GM18873 (cell line): ENCODE results near the gene PNPLA7.
"Not testable (repeated sequence)": the region's sequence is repeated elsewhere in the genome, so short reads cannot be mapped to it uniquely, and the experiment has no call there.

Experiments
- ATAC-seq: cut with Tn5 transposase; IDR thresholded peaks from one replicate; pipeline ENCODE4 v1.9.1; 2021; ENCODE audit warnings: mild to moderate bottlenecking, moderate library complexity, moderate number of reproducible peaks; ENCODE audit not compliant: unreplicated experiment, low FRiP score

PNPLA7 gene

GRCh38 chr9:137426018-137426681 is 124.1 kb downstream of the PNPLA7 start:
- no peak for ATAC-seq

GRCh38 chr9:137423514-137424291 is 126.5 kb downstream of the PNPLA7 start:
- peak; percentile 21 for ATAC-seq

GRCh38 chr9:137422604-137423513 is 127.3 kb downstream of the PNPLA7 start, which contains the start of the genes EXD3 and NOXA1:
Gene EXD3 (minus strand): TSS chr9:137423162. CDS start chr9:137395357, 27,805 bp downstream.
Gene NOXA1 (plus strand): TSS chr9:137423393. CDS start chr9:137423530, 137 bp downstream.
- peak; percentile 71 for ATAC-seq

GRCh38 chr9:137421838-137422603 is 128.2 kb downstream of the PNPLA7 start:
- ATAC-seq, result no peak

- ATAC-seq, result no peak
Observed at GRCh38 chr9:137417161-137418021, 132.8 kb downstream of the PNPLA7 start.

GRCh38 chr9:137416563-137417151 is 133.5 kb downstream of the PNPLA7 start:
- ATAC-seq, result no peak

- no peak for ATAC-seq
Observed at GRCh38 chr9:137416006-137416562, 134.1 kb downstream of the PNPLA7 start.

GRCh38 chr9:137415451-137415850 is 134.8 kb downstream of the PNPLA7 start:
- no peak for ATAC-seq

GRCh38 chr9:137412431-137412830 is 137.8 kb downstream of the PNPLA7 start:
- ATAC-seq, result no peak

- ATAC-seq, result no peak
Observed at GRCh38 chr9:137411645-137412380, 138.4 kb downstream of the PNPLA7 start.

GRCh38 chr9:137411260-137411644 is 138.9 kb downstream of the PNPLA7 start:
- no peak for ATAC-seq

- no peak for ATAC-seq
Observed at GRCh38 chr9:137410891-137411249, 139.3 kb downstream of the PNPLA7 start.

GRCh38 chr9:137410236-137410890 is 139.8 kb downstream of the PNPLA7 start:
- not testable (repeated sequence) for ATAC-seq
